ENCODE results near the gene PRKCZ. TPM values are rescaled to one million over a fixed set of nuclear protein-coding genes. Genes with fewer than 3 reads are reported as not detected.

PRKCZ gene
- total and polyA plus RNA-seq, 9 of the 15 experiments (the other 6 are each of a cell fraction or from before 2014, with no cell fraction given): 0.07 to 3.1 (median 1.3) TPM

- TF ChIP-seq, protein P1, sequence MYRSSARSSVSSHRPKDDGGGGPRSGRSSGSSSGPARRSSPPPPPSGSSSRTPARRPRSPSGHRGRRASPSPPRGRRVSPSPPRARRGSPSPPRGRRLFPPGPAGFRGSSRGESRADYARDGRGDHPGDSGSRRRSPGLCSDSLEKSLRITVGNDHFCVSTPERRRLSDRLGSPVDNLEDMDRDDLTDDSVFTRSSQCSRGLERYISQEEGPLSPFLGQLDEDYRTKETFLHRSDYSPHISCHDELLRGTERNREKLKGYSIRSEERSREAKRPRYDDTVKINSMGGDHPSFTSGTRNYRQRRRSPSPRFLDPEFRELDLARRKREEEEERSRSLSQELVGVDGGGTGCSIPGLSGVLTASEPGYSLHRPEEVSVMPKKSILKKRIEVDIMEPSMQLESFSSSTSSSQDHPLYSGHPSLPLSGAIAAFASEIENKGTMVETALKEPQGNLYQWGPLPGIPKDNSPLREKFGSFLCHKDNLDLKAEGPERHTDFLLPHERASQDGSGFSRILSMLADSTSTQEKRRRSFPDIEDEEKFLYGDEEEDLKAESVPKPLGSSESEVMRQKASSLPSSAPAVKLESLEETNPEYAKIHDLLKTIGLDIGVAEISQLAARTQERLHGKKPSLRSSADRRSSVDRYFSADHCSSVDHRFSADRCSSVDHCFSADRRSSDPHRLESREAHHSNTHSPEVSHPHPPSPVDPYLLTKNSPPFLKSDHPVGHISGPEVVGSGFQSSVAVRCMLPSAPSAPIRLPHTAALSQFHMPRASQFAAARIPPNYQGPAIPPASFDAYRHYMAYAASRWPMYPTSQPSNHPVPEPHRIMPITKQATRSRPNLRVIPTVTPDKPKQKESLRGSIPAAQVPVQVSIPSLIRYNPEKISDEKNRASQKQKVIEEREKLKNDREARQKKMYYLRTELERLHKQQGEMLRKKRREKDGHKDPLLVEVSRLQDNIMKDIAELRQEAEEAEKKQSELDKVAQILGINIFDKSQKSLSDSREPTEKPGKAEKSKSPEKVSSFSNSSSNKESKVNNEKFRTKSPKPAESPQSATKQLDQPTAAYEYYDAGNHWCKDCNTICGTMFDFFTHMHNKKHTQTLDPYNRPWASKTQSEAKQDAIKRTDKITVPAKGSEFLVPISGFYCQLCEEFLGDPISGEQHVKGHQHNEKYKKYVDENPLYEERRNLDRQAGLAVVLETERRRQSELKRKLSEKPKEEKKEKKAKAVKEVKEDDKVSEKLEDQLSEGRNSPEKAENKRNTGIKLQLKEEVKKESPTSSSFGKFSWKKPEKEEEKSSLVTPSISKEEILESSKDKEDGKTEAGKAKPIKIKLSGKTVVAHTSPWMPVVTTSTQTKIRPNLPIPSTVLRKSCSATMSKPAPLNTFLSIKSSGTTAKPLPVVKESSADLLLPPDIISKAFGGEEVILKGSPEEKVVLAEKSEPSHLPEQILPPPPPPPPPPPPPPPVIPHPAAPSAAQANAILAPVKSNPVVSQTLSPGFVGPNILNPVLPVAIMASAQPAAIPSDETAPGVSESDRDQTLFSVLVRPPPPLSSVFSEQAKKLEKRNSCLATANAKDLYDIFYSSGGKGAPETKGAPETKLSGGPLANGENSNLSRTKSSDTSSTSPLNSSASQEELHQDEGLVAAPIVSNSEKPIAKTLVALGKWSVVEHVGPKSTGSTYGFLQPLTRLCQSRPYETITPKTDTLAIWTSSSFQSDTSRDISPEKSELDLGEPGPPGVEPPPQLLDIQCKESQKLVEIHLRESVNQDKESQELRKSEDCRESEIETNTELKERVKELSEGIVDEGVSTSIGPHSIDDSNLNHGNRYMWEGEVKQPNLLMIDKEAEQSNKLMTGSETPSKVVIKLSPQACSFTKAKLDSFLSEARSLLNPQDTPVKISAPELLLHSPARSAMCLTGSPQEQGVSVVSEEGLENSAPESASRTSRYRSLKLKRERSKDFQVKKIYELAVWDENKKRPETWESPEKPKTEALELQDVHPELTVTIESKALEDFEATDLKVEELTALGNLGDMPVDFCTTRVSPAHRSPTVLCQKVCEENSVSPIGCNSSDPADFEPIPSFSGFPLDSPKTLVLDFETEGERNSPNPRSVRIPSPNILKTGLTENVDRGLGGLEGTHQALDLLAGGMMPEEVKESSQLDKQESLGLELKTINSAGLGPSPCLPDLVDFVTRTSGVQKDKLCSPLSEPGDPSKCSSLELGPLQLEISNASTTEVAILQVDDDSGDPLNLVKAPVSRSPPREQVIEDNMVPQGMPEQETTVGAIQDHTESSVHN (IDR thresholded peaks at IDR 0.05; ENCODE audit: borderline replicate concordance in 1 of 2, low read depth in 1 of 2): no peak
- TF ChIP-seq SMARCE1 (IDR thresholded peaks at IDR 0.05): no peak
- TF ChIP-seq KHSRP (IDR thresholded peaks at IDR 0.05): no peak
- no peak for TF ChIP-seq PURB (CRISPR knock-in tag; IDR thresholded peaks at IDR 0.05; ENCODE audit: low read depth)
- TF ChIP-seq ZNF444 (CRISPR knock-in tag; IDR thresholded peaks at IDR 0.05): no peak
- TF ChIP-seq ZNF174 (CRISPR knock-in tag; IDR thresholded peaks at IDR 0.05): no peak
- no peak for TF ChIP-seq BRD9 (IDR thresholded peaks at IDR 0.05; ENCODE audit: low read depth, partially characterized antibody)
- no peak for TF ChIP-seq STAT5B (CRISPR knock-in tag; IDR thresholded peaks at IDR 0.05)
- TF ChIP-seq JUN (IDR thresholded peaks at IDR 0.05; ENCODE audit: borderline replicate concordance, low read depth, low read length): no peak
- TF ChIP-seq JUN (CRISPR knock-in tag; IDR thresholded peaks at IDR 0.05; ENCODE audit: borderline replicate concordance): no peak
- no peak; the same call in 1 of the 2 replicates for TF ChIP-seq ZNF589 (CRISPR knock-in tag; IDR thresholded peaks at IDR 0.05; ENCODE audit: low read depth)
- TF ChIP-seq ZNF316 (IDR thresholded peaks at IDR 0.05): no peak
- TF ChIP-seq ZNF639 (CRISPR knock-in tag; conservative IDR thresholded peaks at IDR 0.05 in 1 of 2, IDR thresholded peaks at IDR 0.05 in 1 of 2): peak in 1 of 2 experiments; percentile 89; a peak in 2 of 4 replicates
- TF ChIP-seq GATAD2B (IDR thresholded peaks at IDR 0.05; ENCODE audit: borderline replicate concordance): peak; percentile 84; the same call in 1 of the 2 replicates
- no peak for TF ChIP-seq ZNF143 (CRISPR knock-in tag; IDR thresholded peaks at IDR 0.05)
- peak; percentile 98 for TF ChIP-seq SMAD4 (CRISPR knock-in tag; conservative IDR thresholded peaks at IDR 0.05)
- TF ChIP-seq, protein P2, sequence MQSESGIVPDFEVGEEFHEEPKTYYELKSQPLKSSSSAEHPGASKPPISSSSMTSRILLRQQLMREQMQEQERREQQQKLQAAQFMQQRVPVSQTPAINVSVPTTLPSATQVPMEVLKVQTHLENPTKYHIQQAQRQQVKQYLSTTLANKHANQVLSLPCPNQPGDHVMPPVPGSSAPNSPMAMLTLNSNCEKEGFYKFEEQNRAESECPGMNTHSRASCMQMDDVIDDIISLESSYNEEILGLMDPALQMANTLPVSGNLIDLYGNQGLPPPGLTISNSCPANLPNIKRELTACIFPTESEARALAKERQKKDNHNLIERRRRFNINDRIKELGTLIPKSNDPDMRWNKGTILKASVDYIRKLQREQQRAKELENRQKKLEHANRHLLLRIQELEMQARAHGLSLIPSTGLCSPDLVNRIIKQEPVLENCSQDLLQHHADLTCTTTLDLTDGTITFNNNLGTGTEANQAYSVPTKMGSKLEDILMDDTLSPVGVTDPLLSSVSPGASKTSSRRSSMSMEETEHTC (IDR thresholded peaks at IDR 0.05): no peak
Measured at GRCh38 chr1:2227346-2228156, 177.3 kb downstream of the PRKCZ start (continued).
